Kidney glomerular epithelial cell (primary cell): ENCODE measurements around the gene CREBL2.
"Not testable (repeated sequence)": the region's sequence is repeated elsewhere in the genome, so short reads cannot be mapped to it uniquely, and the experiment has no call there.

Experiments used
- DNase-seq: peaks from one replicate; lab custom pipeline; 2025; lab: John Stamatoyannopoulos, UW

Gene CREBL2

GRCh38 chr12:12598864-12599263, 12.8 kb upstream of the CREBL2 start:
- DNase-seq = no peak

- DNase-seq = no peak
Observed at GRCh38 chr12:12599750-12600643, 11.7 kb upstream of the CREBL2 start.

- no peak for DNase-seq
Observed at GRCh38 chr12:12600659-12601058, 11.0 kb upstream of the CREBL2 start.

GRCh38 chr12:12604740-12605139, 6.9 kb upstream of the CREBL2 start:
- DNase-seq = no peak

GRCh38 chr12:12606781-12607589, 4.7 kb upstream of the CREBL2 start:
- peak; percentile 66 for DNase-seq

- DNase-seq = peak; percentile 13
Observed at GRCh38 chr12:12608557-12608957, 3.1 kb upstream of the CREBL2 start.

- DNase-seq = no peak
Observed at GRCh38 chr12:12609692-12610091, 2.0 kb upstream of the CREBL2 start.

GRCh38 chr12:12610711-12611110, 965 bp upstream of the CREBL2 start:
- DNase-seq = no peak

- peak; percentile 63 for DNase-seq
Observed at GRCh38 chr12:12612358-12612757, 682 bp downstream of the CREBL2 start.

GRCh38 chr12:12613344-12613743, 1.7 kb downstream of the CREBL2 start:
- DNase-seq = no peak

GRCh38 chr12:12614342-12614741, 2.7 kb downstream of the CREBL2 start:
- no peak for DNase-seq

GRCh38 chr12:12616512-12617310, 5.0 kb downstream of the CREBL2 start:
- DNase-seq = no peak

GRCh38 chr12:12618064-12618463, 6.4 kb downstream of the CREBL2 start:
- not testable (repeated sequence) for DNase-seq

- no peak for DNase-seq
Observed at GRCh38 chr12:12620730-12621315, 9.1 kb downstream of the CREBL2 start.

GRCh38 chr12:12622418-12622817, 10.7 kb downstream of the CREBL2 start:
- DNase-seq = no peak

- no peak for DNase-seq
Observed at GRCh38 chr12:12624498-12624992, 12.9 kb downstream of the CREBL2 start.

GRCh38 chr12:12626471-12626870, 14.8 kb downstream of the CREBL2 start:
- DNase-seq = no peak

GRCh38 chr12:12627308-12627827, 15.7 kb downstream of the CREBL2 start:
- DNase-seq = no peak

GRCh38 chr12:12628013-12628412, 16.3 kb downstream of the CREBL2 start:
- no peak for DNase-seq

- DNase-seq = no peak
Observed at GRCh38 chr12:12630850-12631249, 19.2 kb downstream of the CREBL2 start.

- DNase-seq = no peak
Observed at GRCh38 chr12:12635651-12636050, 24.0 kb downstream of the CREBL2 start.
